NCI-H82 treated with DMSO at 0.1 percent for 48 hours (cell line): ENCODE measurements around the gene ITGAE.

ENCODE experiments used
- DNase-seq: peaks from one replicate; lab custom pipeline; 2025; ENCODE audit not compliant: unreplicated experiment; lab: John Stamatoyannopoulos, UW

Gene ITGAE

DNA sequence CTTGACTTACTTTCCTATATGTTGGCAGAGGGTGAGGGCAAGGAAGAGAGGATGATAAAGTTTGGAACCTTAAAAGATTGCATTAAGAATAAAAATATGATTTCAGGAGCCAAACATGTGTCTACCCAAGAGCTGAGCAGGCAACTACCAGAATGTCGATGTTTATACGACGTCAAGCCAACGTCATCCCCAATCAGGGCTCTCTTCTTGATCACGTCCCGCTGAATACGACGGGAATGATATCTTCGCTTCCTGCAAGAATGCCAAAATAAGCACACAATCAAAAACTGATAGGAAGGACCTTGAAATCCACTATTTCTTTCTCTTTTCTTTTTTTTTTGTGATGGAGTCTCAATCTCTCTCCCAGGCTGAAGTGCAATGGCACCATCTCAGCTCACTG, 20.1 kb upstream of the ITGAE start:
- no peak for DNase-seq

- no peak for DNase-seq
These were observed 17.8 kb upstream of the ITGAE start for GRCh38 chr17:3818786-3819185.

GRCh38 chr17:3817851-3818605, 17.0 kb upstream of the ITGAE start:
- no peak for DNase-seq

DNA sequence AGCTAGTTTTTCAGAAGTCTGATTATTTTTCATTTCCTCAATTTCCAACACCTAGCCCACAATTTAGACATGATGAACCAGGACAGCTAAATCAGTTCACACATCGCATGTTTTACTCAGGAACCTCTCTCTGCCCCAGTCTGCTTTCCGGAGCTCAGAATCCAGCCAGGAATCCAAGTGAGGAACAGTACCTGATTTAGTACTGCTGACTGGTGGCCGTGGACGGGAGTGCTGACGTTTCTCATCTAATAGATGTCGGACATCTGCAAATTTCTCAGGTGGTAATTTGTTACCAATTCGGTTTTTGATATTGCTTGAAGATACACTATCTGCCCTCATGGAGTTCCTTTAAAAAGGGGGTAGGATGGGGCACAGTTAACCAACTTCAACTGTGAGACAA, 14.9 kb upstream of the ITGAE start:
- no peak for DNase-seq

DNA sequence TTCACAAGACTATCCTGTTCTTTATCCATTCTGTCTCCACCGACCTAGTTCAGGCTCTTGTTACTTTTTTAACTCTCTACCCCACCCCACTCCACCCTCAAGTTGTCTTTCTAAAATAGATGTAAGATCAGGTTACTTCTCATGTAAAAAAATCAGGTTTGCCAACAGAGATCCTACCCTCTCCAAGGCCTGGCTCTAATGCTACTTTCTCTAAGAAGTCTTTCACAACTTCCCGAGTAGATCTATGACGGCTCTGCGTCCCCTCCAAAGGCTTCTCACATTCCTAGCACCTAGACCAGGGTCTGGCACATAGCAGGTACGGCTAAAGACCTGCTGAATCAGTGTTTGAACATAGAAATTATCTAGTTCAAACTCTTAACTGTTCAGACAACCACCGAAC, 14.1 kb upstream of the ITGAE start:
- no peak for DNase-seq

DNA sequence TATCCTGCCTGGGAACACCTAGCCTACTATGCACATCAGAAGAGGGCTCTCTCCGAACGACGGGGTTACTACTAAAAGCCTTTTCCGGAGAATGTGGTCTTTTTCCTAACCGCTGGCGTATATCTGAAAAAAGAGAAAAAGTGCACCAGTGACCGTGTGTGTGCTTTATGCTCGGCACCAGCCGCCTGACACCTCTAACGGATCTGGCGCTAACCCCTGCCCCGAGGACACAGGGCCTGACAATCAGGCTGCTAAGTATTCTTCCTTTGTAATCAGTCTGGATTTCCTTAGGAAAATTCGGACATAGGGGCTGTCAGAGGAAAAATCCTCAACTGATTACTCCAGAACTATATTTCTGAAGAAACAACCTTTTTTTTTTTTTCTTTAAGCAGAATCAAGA, 13.4 kb upstream of the ITGAE start:
- no peak for DNase-seq

DNA sequence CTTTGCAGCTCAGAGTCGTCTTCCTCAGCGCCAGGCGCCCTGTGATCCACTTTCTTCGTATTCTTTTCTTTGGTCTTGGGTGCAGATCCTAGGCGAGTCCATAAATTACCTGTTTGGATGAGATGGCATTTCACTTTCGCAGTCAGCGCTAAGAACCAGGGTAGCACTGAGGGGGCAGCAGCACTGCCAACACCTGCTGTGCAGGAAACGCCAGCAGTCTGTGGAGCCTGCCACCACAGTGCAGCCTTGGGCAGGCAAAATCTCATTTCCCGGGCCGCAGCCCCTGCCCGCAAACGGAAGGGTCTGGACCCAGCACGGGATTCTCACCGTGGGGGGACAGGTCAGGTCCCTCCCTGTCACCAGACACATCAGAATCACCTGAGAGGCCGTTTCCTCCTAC, 12.2 kb upstream of the ITGAE start:
- DNase-seq: no peak

- no peak for DNase-seq
These were observed 11.8 kb upstream of the ITGAE start for GRCh38 chr17:3812771-3813170.

DNA sequence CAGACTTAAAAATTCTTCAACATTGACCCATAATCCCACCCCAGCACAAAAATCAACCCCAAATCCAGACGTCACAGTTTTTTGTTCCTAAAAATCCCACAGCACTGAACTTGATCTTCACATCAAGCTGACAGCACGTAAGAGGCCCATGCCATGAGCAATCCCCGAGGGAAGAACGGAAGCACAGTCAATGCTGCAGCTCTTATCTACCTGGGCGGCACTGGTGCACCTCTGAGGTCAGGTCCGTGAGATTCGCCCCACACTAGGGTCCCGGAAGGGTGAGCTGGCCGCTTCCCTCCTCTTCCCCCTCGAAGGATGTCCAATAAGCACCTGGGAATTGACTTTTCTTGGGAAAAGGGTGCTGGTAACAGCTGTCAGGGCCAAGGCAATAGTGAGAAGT, 11.3 kb upstream of the ITGAE start:
- DNase-seq: no peak

DNA sequence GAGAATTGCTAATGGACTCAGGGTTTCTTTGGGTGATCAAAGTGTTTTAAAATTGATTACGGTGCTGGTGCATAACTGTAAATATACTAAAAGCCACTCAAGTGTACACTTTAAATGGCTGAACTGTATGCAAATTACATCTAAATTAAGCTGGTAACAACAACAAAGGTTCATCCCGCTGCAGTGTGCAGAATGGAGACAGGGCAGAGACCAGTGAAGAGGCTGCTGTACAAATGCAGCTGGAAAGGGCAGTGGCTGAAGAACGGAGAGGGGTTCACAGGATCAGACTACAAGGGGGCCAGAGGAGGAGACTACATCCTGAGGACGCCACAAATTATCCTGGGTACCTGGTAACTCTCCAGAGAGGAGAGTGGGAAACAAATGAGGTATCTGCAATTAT, 9.0 kb upstream of the ITGAE start:
- DNase-seq: no peak

DNA sequence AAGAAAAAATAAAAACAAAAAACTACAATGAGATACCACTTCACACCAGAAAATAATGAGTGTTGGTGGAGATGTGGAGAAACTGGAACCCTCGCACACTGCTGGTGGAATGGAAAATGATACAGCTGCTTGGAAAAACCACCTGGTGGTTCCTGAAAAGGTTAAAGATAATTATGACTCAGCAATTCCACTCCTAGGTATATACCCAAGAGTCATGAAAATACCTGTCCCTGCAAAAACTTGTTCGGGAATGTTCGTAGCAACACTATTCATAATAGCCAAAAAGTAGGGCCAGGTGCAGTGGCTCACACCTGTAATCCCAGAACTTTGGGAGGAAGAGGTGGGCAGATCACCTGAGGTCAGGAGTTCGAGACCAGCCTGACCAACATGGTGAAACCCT, 8.1 kb upstream of the ITGAE start:
- no peak for DNase-seq

DNA sequence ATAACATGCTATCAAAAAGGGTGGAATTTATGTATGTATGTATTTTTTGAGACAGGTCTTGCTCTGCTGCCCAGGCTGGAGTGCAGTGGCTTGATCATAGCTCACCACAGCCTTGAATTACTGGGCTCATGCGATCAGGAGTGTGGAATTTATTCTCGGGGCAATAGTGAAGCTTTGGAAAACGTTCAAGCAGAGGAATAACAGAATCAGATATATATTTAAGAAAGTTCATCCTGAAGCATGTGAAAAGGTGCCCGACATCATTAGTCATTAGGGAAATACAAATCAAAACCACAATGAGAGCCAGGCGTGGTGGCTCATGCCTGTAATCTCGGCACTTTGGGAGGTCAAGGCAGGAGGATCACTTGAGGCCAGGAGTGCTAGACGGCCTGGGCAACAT, 7.7 kb upstream of the ITGAE start:
- no peak for DNase-seq

DNA sequence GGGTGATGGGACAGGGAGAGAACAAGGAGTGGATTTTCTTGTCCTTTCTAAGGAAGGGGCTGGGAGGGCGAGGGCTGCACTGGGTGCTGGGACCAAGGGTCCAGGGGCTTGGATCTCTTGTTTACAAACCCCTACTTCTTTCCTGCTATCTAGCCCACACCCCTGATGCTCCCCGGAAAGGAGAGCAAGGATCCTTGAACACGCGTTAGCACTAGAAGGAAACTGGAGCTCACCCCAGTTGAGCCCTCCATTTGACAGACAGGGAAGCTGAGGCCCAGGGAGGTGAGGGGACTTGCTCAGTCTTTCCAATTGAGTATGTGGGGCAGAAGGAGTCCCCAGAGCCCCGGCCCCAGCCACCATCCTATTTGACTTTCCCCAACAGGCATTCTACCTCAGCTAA, 4.6 kb upstream of the ITGAE start:
- no peak for DNase-seq

DNA sequence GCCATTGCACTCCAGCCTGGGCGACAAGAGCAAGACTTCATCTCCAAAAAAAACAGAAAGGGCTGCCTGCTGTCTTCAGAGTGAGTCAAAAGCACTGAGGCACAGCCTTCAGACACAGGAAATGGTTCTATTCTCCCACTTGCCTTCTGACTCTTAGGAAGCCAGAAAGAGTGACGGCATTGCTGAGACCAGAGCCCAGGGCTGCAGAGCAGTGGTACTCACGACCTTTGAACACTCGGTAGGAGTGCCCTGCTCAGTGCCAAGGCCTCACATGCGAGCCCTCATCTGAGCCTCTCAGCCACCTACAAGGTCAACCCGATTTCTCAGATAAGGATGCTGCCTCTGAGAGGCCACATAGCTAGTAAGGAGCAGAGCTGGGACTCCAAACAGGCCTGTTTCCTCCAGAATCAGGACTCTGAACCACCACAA, 3.5 kb upstream of the ITGAE start:
- DNase-seq: no peak

DNA sequence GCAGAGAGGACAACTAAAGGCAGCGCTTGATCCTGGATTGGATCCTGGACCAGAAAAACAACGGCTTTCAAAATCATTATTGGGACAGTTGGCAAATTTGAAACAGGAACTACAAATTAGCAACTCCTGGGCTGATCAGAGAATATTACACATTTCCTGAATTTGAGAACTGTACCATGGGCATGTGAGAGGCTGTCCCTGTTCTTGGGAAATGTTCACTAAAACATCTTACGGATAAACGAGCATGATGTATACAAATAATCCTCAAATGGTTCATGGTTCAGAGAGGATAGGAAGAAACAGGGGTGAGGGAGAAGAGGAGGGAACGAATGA, 2.3 kb upstream of the ITGAE start:
- no peak for DNase-seq

- DNase-seq: no peak
These were observed 1.7 kb upstream of the ITGAE start for GRCh38 chr17:3802461-3803307.

DNA sequence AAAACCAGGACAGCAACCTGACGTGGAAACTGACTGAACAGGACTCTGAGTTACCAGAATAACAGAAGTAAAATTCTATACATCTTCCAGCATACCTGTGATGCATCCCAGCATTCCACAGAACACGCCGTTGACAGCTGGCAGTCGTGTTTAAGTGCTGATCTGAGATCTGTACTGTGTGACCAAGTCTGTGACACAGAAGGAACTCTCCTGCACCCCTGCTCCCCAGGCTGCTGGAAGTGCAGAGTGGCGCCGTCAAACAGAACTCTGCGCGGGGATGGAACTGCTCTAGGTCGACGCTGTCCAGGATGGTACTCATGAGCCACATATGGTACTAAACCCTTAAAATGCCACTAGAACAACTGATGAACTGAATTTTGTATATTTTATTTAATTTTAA, 804 bp upstream of the ITGAE start:
- no peak for DNase-seq

GRCh38 chr17:3801347-3801746, 359 bp upstream of the ITGAE start:
- no peak for DNase-seq

GRCh38 chr17:3799181-3799945, 1.6 kb downstream of the ITGAE start:
- no peak for DNase-seq

- no peak for DNase-seq
These were observed 2.5 kb downstream of the ITGAE start for GRCh38 chr17:3798273-3799180.

GRCh38 chr17:3796822-3797170, 4.2 kb downstream of the ITGAE start:
- no peak for DNase-seq
